Peyer's patch (tissue), 4 donors: ENCODE results near the gene SNX20.

Experiments used
- CTCF ChIP-seq, 6 experiments: fragments of 450-650 bp in 4 of 6; fragments of 200-600 bp in 2 of 6; sonication (generic) in 1 of 6; IDR thresholded peaks; one replicate each; pipeline ENCODE4 v1.5.1; 2017 to 2019; ENCODE audit warnings: antibody characterized with exemption in 6 of 6, mild to moderate bottlenecking in 3 of 6, moderate library complexity in 1 of 6
- POLR2A ChIP-seq, 2 donors: fragments of 450-650 bp; IDR thresholded peaks; one replicate each; pipeline ENCODE4 v1.5.1; 2017; ENCODE audit warnings: antibody characterized with exemption in 2 of 2, mild to moderate bottlenecking in 2 of 2, moderate library complexity in 2 of 2

- no peak for TF ChIP-seq CTCF (IDR thresholded peaks at IDR 0.05)
- no peak for TF ChIP-seq POLR2A (IDR thresholded peaks at IDR 0.05)
These were observed 39.9 kb downstream of the SNX20 start for GRCh38 chr16:50640919-50641817.
